GM19395 (cell line): ENCODE data around the gene RTN4RL1.

ENCODE experiments used
- ATAC-seq: cut with Tn5 transposase; IDR thresholded peaks from one replicate; pipeline ENCODE4 v1.9.1; 2021; ENCODE audit warnings: mild to moderate bottlenecking, moderate library complexity; ENCODE audit not compliant: unreplicated experiment

RTN4RL1 gene, protein sequence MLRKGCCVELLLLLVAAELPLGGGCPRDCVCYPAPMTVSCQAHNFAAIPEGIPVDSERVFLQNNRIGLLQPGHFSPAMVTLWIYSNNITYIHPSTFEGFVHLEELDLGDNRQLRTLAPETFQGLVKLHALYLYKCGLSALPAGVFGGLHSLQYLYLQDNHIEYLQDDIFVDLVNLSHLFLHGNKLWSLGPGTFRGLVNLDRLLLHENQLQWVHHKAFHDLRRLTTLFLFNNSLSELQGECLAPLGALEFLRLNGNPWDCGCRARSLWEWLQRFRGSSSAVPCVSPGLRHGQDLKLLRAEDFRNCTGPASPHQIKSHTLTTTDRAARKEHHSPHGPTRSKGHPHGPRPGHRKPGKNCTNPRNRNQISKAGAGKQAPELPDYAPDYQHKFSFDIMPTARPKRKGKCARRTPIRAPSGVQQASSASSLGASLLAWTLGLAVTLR

DNA sequence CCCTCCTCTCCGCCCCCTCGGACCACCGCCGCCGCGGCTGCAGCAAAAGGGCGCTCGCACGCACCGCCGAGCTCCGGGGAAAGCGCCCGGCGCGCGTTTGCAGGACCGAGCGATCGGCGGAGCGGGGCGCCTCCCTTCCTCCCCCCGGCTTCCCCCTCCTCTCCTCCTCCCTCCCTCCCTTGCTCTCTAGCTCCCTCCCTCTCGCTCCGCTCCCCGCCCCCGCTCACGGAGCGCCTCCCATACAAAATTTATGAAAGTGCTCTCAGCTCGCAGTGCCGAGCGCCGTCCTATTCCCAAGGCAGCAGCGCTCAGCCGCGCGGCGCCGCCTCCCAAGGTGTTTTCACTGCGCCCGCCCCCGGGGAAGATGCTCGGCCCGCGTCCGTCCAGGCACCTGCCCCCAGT, at the start of gene RTN4RL1:
Gene RTN4RL1 (minus strand): TSS at position 115 of the 402 bp plus-strand sequence. CDS start 469 bp downstream, outside the sequence.
- no peak for ATAC-seq

DNA sequence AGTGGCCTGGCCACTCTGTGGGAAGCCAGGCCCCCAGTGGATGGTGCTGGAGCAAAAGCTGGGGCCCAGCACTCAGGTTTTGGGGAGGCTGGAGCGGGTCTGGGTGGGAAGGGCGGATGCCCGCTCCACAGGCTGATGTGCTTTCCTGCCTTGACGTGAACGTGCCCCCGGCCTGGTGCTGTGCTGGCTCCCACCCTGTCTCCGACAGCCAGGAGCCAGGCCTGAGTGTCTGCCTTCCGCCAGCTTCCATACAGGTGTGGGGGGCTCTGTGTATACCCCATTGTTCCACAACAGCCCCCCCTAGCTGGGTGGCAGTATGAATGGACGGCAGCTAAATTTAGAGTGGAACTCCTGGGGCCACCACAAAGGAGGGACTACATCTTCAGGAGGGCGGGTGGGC, 49.8 kb upstream of the RTN4RL1 start:
- ATAC-seq = no peak

DNA sequence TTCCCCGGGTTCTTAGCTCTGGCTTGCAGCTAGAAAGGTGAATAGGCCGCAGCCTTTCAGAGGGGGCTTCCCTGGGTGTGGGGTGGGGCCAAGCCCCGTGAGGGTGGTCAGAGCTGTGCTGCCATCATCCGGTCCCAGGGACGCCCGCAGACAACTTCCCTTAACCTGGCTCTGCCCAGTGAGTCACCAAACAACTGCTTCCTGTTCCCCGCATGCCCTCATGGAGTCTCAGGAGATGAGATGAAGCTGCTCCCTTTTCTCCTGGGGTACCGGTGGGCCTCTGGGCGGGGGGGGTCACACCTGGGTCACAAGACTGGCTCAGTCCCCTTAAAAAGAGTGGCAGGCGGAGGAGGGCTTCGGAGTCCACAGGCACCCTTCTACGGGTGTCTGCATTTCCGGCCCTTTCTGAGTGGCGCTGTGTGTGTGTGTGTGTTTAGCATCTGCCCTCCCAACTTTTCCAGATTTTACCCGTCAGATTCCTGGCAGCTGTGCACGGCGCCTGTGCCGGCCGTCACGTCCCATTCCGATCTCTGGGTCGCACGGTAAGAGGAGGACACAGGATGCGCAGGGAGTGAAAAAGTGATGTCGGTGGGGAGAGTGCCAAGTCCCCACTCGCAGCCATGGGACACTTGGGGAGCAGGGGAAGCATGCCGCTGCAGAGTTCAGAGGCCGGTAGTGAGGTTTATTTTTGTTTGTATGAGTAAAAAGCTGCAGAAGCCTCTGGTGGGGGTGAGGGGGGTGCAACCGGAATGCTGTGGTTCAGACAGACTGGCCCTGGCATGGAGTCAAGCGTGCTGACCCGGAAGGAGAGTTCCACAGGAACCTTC, 46.5 kb upstream of the RTN4RL1 start:
- ATAC-seq = no peak

DNA sequence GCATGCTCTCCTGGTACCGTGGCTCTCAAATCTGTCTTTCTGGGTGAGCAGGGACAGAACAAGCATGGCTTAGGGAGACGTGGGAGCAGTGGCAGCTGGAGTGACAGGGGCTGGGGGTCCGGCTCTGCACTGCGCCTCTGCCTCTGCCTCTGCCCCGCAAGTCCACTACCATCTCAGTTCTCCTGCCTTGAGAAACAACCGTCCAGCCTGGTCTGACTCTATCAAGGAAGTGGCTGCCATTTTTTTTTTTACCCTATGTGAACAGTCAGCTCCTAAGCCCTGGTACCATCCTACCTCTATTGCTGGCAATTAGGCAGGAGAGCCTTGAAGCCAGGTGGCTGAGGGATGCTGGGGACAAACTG, 45.9 kb upstream of the RTN4RL1 start:
- ATAC-seq = no peak

DNA sequence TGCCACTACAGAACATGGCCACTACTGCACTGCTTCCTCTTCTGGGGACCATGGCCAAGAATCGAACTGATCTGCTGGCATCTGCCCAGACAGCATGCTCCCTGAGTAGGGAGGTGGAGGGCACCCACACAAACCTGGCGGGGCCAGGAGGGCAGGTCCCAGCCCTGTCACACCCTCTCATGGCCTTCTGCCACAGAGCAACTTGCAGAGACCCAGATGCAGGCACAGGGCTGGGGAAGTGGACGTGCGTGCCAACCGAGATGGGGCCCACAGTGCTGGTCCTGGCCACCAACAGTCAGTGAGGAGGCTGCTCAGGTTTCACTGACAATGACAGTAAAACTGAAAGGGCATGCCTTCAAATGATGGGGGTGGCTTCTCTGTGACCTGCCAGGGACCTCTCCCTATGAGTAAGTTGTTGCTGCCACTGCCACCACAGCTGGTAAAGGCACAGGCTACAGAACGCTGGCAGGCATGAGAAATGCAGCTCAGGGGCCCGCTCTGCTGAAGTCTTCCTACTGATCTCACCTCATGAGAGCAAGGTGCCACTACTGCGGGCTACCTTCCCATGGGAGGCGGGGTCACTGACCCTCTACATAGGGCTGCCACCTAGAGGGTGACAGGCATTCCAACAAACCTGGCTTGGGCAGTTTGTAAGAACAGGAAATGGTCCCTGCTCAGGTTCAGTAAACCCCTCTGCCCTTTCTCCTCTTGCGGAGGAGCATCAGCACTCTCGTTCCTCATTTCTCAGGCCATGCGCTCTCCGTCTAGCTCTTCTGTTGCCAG, 45.3 kb upstream of the RTN4RL1 start:
- peak; percentile 70 for ATAC-seq

DNA sequence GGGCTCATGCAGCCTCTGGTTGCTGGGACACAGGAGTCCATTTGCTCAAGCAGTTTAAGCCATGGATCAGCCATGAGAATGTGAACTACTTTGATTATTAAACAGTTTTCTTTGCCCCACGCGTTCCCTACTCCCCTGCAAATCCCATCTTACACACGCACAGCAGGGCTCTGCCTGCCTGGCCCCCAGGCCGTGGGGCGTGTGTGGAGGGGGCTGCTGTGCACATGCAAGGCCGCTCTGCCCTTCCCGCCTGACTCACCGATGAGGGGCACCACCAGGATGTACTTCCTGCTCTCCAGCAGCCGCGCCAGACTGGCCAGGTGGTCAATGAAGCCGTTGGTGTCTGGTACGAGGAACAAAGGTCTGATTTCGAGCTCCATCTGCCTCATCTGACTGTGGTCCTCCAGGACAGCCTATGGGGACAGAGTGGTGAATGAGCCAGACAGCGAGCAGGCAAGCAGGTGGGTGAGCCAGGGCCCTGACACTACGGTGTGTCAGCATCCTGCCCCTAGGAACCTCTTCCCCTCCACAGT, 43.5 kb upstream of the RTN4RL1 start:
- no peak for ATAC-seq

DNA sequence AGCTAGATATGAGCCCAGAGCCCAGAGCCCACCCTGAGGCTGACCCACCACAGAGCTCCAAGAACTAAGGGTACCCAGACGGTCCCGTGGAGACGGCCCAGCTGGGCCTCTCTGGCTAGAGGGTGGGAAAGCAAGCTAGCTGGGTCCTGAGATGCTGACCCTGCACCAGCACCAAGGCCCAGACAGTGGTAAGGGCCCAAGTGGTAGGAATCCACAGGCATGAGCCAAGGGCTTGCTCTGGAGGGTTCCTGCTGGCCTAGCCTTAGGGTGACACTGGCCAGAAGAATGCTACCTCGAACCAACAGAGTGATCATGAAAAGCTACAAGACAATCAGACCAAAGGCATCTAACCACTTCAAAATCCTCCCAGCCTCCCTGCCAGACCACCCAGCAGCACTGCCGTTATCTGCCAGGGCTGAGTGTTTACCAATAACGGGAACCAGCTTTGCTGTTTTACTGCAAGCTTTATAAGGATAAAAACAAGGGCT, 42.9 kb upstream of the RTN4RL1 start:
- no peak for ATAC-seq

DNA sequence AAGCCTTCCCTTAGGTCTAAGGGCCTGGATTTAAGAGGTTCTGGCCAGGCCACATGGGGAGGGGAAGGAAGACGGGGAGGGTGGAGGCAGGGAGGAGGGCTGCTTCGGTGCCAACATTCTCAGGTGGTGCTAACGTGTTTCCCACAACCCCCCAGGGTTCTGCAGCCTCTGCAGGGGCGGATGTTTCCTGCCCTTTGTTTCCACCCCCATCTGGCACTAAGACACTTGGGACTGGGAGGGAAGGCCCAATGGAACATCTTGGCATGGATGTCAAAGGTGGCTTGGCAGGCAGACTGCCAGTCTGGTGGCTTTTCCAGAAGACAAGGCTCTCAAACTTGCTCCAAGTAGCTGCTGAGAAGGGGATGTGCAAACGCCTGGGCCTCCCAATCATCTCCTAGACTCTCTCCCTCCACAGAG, 42.5 kb upstream of the RTN4RL1 start:
- ATAC-seq = no peak

DNA sequence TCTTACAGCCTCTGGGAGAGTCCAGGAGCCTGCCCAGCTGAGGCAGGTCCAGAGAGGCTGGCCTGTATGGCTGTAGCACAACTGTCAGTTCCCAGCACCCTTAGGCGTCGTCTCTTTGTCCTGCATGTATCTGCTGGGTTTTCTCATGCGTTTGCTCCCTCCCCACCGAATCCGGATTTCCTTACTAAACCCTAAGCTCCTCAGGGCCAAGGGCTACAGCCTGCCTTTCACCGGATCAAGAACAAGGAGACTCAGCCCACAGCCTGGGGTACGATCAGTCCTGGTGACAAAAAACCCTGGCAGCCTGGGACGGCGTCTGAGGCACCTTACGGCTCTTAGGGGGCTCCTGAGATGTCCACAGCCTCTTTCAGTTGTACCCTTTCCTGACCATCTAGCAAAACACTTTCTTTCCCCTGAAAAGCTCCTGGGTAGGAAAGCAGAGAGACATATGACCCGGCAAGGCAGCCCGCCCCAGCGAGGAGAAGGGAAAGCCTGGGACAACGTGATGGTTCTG, 42.0 kb upstream of the RTN4RL1 start:
- ATAC-seq = no peak

DNA sequence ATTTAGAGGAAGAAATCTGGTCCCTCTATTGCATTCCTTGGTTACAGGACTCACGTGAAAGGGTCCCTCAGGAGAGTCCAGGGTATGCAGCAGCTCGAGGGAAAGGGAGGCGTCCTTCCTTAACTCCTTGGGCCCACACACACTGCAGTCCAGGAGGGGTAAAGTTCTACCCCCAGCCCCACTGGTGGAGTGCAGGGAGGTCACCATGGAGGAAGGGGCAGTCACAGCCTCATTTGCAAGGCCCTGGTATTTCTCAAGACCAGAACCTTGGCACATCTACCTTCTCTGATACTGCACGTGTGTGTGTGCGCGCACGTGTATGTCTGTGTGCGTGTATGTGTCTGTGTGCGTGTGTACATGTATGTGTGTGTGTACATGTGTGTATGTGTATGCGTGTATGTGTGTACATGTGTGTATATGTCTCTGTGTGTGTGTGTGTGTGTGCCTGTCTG, 40.8 kb upstream of the RTN4RL1 start:
- ATAC-seq = no peak

DNA sequence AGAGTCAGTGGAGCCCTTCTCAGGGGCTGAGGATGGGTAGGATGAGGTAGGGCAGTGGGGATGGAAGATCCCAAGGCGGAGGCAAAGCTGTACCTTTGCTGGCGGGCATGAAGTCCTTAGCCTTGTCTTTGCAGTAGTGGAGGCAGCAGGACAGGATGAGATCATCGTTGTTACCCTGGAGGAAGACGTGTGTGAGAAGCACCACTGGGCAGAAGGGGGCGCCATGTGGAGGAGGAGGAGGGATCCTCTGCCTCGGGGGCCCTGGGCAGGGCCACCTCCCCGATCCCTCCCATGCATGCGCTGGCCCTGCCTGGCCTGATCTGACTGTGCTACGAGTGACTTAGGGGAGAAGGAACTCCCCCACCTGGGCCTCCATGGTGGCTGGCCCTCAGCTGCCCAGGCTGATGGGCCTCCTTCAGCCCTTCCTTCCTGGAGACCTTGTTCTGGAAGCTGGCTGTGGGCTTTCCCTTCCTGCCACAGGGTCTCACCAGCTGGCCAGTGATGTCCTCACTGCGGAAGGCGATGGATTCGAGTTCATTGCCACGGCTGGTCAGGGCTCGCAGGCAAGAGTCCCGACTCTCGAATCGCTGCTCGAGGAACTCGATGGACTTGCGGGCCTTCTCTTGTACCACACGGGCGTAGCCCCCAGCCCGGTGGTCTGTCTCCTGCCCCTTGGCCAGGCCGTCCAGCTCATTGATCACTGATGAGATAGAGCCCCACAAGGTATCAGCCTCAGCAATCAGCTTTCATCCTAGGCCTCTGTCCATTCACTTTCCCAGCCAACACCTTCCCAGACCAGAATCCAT, 40.0 kb upstream of the RTN4RL1 start:
- ATAC-seq = no peak

DNA sequence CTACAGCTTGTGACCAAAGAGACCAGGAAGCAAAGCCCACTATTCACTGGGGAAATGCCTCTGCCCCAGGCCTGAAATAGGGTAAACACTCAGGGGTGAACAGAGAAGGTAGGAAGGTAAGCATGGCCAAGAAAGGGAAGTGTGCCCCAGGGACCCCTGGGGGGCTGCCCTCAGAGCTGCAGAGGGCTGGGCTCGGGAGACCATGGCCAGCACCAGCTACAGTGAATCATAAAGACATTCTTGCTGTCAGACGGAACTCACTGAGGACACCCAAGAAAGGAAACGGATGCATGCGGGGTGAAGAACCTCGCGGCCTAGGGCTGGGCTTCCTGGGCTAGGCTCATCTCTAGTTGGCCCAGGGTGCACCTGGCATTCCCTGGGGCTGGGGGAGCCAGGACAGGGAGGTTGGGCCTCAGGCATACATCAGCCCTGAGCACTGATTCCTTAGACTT, 39.4 kb upstream of the RTN4RL1 start:
- no peak for ATAC-seq

DNA sequence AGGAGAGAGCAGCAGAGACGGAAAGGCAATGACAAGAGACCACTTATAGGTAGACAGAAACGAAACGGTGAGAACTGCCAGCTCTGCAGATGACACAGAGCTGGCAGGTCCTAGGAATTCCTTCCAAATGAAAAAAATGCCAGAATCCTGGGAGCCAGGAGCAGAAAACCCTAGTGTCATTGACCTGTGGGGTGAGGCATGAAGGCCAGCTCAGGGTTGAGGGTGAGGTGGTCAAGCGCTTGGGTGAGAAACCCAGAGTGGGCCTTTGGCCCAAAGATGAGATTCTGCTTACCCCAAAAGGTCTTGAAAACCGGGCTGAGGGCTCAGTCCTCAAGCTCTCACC, 39.0 kb upstream of the RTN4RL1 start:
- no peak for ATAC-seq

DNA sequence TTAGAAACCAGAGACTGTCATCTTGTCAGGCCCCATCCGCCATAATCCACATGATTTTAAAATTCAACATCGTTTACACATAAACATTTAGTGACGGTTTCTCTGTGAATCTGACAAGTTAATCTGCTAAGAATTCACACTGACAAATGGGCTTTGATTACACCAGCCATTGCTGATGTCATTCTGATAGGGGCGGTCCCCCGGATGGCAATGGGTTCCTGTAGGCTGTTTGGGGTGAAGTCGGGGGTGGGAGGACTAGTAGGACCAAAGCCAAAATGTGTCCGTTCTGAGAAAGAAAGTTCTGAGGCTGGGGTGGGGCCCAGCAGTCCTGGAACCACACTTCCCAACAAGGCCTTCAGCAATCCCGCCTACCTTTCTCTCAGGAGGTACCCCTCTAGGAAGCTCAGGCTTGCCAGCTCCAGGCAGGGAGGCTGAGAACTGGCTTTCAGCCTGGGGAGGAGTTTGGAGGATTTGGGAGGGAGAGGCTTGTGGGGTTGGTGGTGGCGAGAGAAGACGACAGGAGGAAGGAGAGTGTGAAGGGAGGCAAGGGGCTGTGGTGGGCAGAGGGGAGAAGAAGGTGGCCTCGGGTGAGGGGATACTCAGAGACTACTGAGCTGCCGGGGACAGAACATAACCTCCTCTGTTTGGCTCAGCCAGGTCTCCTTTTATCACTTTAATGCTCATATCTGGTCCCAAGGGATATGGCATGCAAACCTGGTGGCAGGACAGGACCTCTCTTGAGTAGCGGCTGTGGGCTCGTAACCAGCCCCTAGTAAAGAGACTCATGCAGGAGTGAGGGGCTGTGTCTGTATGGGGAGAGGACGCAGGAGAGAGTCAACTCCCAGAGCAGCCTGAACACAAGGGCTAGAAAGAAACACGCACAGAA, 38.4 kb upstream of the RTN4RL1 start:
- ATAC-seq = no peak

DNA sequence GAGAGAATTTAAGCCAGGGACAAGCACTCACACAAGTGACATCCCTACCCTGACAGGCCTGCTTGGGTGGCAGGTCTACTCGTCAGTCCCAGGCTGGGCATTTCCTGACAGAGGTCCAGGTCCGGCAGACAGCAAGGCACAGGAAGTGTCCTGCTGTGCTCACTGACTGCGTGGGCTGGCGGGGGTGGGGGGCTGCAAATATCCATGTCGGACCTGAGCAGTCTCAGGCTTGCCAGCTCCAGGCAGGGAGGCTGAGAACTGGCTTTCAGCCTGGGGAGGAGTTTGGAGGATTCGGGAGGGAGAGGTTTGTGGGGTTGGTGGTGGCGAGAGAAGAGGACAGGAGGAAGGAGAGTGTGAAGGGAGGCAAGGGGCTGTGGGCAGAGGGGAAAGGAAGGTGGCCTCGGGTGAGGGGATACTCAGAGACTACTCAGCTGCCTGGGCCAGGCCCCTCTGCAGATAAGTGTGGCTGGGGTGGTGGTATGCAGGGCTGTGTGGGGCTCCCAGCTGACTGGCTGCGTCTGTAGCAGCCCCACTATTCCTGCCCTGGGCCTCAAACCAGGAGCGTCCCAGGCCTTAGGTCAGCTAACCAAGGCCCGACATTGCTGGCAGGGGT, 37.5 kb upstream of the RTN4RL1 start:
- ATAC-seq = no peak

DNA sequence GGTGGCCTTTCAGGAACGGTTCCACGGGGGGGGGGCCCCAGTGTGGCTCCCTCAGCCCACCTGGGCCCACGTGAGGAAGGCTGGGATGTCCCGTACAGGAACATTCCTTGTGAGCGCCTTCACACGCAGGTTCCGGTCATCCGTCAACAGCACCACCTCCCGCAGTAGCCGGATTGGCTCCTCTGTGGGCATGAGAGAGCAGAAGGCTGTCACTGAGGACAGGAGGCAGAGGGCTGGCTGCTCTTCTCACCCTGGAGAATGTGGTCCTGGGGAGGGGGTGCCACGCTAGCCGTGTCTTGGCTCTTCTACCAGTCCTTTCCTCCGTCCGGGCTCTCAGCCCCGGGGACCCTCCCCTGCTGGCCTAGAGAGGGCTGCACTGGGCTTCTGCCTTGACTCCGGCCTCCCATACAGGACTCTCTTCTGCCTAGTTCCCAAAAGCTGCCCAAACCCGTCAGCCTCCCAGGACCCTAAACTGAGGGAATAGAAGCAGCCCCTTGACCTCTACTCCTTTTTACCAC, 36.4 kb upstream of the RTN4RL1 start:
- ATAC-seq = no peak

DNA sequence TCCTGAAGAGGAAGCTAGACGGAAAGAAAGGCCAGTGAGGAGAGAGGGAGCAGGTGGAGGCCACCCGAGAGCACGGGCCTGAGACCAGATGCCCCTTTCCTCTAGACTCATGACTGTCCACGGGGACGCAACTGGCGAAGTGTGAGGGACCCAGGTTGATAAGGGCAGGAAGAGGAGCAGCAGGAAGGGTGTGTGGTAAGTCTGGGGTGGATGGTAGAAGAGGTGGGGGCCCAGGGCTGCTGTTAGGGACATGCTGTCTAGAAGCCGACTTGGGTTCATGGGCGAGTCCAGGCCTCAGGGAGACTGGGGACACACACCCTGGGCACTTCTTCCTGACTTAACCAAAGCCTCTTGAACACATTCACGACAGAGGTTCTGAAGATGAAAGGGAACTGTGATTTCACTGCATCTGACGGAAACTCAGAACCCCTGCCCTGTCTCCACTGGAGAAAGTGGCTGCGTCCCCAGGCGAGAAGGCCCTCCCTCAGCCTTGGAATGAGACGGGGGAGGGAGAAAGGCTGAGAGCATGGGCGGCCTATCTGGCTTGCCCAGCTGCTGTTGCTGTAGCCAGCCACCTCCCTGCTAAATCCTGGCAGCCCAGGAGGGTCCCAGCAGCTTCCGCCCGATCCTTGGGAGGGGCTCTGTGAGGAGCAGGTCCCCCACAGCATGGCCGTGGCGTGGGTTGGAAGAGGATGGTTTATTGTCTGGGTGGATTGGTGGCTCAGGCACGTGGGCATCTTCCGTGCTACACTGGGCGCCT, 35.7 kb upstream of the RTN4RL1 start:
- ATAC-seq = no peak

DNA sequence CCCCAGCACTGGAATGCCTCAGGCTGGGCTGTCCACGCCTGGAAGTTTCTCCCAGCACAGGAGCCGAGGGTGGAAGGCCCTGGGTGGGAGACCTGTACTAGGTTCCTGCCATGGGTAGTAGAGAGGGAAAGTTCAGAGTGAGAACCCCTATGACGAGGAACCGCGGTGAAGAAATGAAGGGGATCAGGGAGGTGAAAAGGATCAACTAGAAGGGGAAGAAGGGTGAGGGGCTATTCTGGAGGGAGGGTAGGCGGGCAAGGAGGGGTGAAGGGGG, 35.2 kb upstream of the RTN4RL1 start:
- no peak for ATAC-seq
